ENCODE measurements around the gene STUB1.

Gene STUB1

GRCh38 chr16:667113-667779 is 13.0 kb upstream of the STUB1 start:
- DNase-seq (ENCODE audit: low read depth), result no peak

GRCh38 chr16:667780-668518 is 12.3 kb upstream of the STUB1 start, which contains the start of gene RHOT2:
Gene RHOT2, plus strand, starts transcription at chr16:668132. Its CDS starts 68 bp downstream, at chr16:668200.
- peak; percentile 79 for DNase-seq (ENCODE audit: low read depth)

- DNase-seq (ENCODE audit: low read depth), result no peak
Observed at GRCh38 chr16:668519-669171, 11.6 kb upstream of the STUB1 start.

- no peak for DNase-seq (ENCODE audit: low read depth)
Observed at GRCh38 chr16:669666-670065, 10.5 kb upstream of the STUB1 start.

GRCh38 chr16:670485-671352 is 9.5 kb upstream of the STUB1 start:
- DNase-seq (ENCODE audit: low read depth), result no peak

GRCh38 chr16:671353-672131 is 8.7 kb upstream of the STUB1 start:
- no peak for DNase-seq (ENCODE audit: low read depth)

GRCh38 chr16:672371-672770 is 7.8 kb upstream of the STUB1 start:
- no peak for DNase-seq (ENCODE audit: low read depth)

GRCh38 chr16:672851-673250 is 7.4 kb upstream of the STUB1 start:
- no peak for DNase-seq (ENCODE audit: low read depth)

GRCh38 chr16:673399-673991 is 6.7 kb upstream of the STUB1 start:
- no peak for DNase-seq (ENCODE audit: low read depth)

GRCh38 chr16:674214-674881 is 5.9 kb upstream of the STUB1 start:
- no peak for DNase-seq (ENCODE audit: low read depth)

GRCh38 chr16:674968-675883 is 5.0 kb upstream of the STUB1 start, which contains the start of gene RHBDL1:
Gene RHBDL1, plus strand, starts transcription at chr16:675671. Its CDS starts 120 bp downstream, at chr16:675791.
- DNase-seq (ENCODE audit: low read depth), result no peak

GRCh38 chr16:675884-676564 is 4.2 kb upstream of the STUB1 start:
- DNase-seq (ENCODE audit: low read depth), result no peak

- DNase-seq (ENCODE audit: low read depth), result no peak
Observed at GRCh38 chr16:676565-676902, 3.7 kb upstream of the STUB1 start.

- DNase-seq (ENCODE audit: low read depth), result no peak
Observed at GRCh38 chr16:676913-677312, 3.3 kb upstream of the STUB1 start.

- DNase-seq (ENCODE audit: low read depth), result no peak
Observed at GRCh38 chr16:677316-678190, 2.7 kb upstream of the STUB1 start.

- no peak for DNase-seq (ENCODE audit: low read depth)
Observed at GRCh38 chr16:678209-678857, 1.9 kb upstream of the STUB1 start.
